Rectal smooth muscle tissue (tissue), 1 donor: Measurements from ENCODE around the gene PPP2R1A.
"Not testable (repeated sequence)": the region's sequence is repeated elsewhere in the genome, so short reads cannot be mapped to it uniquely, and the experiment has no call there.

ENCODE experiments used
- H3K27ac ChIP-seq: one replicate; pipeline ENCODE4 v1.7.0; 2013; ENCODE audit warnings: low read depth, low read length, inconsistent platforms
- H3K27me3 ChIP-seq: one replicate; pipeline ENCODE4 v1.7.0; 2013; ENCODE audit warnings: low read length; ENCODE audit not compliant: control insufficient read depth, insufficient read depth
- H3K36me3 ChIP-seq: one replicate; pipeline ENCODE4 v1.7.0; 2013; ENCODE audit warnings: low read length; ENCODE audit not compliant: control insufficient read depth, insufficient read depth
- H3K4me1 ChIP-seq: one replicate; pipeline ENCODE4 v1.7.0; 2013; ENCODE audit warnings: low read length; ENCODE audit not compliant: control insufficient read depth, insufficient read depth
- H3K4me3 ChIP-seq: one replicate; pipeline ENCODE4 v1.7.0; 2013; ENCODE audit warnings: low read length
- H3K9ac ChIP-seq: one replicate; pipeline ENCODE4 v1.7.0; 2013; ENCODE audit warnings: low read length

The PPP2R1A gene

GRCh38 chr19:52229524-52229923 is 39.7 kb downstream of the PPP2R1A start:
- Histone ChIP-seq H3K9ac (no peak overlapping the region), H3K27me3 (no peaks in the 10 kb centered on the region), H3K36me3 (peaks cover 27% of the 10 kb centered on the region), H3K27ac (no peak overlapping the region), H3K4me1 (no peaks in the 10 kb centered on the region), H3K4me3 (no peak overlapping the region)

GRCh38 chr19:52230685-52231084 is 40.8 kb downstream of the PPP2R1A start:
- Histone ChIP-seq H3K4me3 (no peak overlapping the region), H3K27ac (no peak overlapping the region), H3K9ac (no peak overlapping the region), H3K36me3 (peaks cover 23% of the 10 kb centered on the region), H3K4me1 (no peaks in the 10 kb centered on the region), H3K27me3 (no peaks in the 10 kb centered on the region)

GRCh38 chr19:52231154-52231910 is 41.5 kb downstream of the PPP2R1A start:
- Histone ChIP-seq H3K4me3 (no peak overlapping the region), H3K9ac (no peak overlapping the region), H3K27ac (no peak overlapping the region), H3K4me1 (no peaks in the 10 kb centered on the region), H3K36me3 (peaks cover 17% of the 10 kb centered on the region), H3K27me3 (no peaks in the 10 kb centered on the region)

GRCh38 chr19:52234406-52234805 is 44.6 kb downstream of the PPP2R1A start:
- Histone ChIP-seq H3K27ac (no peak overlapping the region), H3K36me3 (no peaks in the 10 kb centered on the region), H3K4me1 (no peaks in the 10 kb centered on the region), H3K9ac (no peak overlapping the region), H3K27me3 (no peaks in the 10 kb centered on the region), H3K4me3 (no peak overlapping the region)

- H3K4me3 ChIP-seq = no peak overlapping the region
- H3K9ac ChIP-seq = no peak overlapping the region
- H3K27me3 ChIP-seq = no peaks in the 10 kb centered on the region
- H3K4me1 ChIP-seq = no peaks in the 10 kb centered on the region
- no peaks in the 10 kb centered on the region for H3K36me3 ChIP-seq
- H3K27ac ChIP-seq = no peak overlapping the region
These were observed 47.3 kb downstream of the PPP2R1A start for GRCh38 chr19:52237197-52237596.

GRCh38 chr19:52237771-52238400 is 48.0 kb downstream of the PPP2R1A start:
- Histone ChIP-seq H3K4me1 (no peaks in the 10 kb centered on the region), H3K4me3 (no peak overlapping the region), H3K27ac (no peak overlapping the region), H3K9ac (no peak overlapping the region), H3K27me3 (no peaks in the 10 kb centered on the region), H3K36me3 (no peaks in the 10 kb centered on the region)

GRCh38 chr19:52244021-52244420 is 54.2 kb downstream of the PPP2R1A start:
- H3K4me3 ChIP-seq = no peak overlapping the region
- peaks cover 3% of the 10 kb centered on the region for H3K27me3 ChIP-seq
- no peak overlapping the region for H3K27ac ChIP-seq
- no peaks in the 10 kb centered on the region for H3K36me3 ChIP-seq
- no peak overlapping the region for H3K9ac ChIP-seq
- no peaks in the 10 kb centered on the region for H3K4me1 ChIP-seq

GRCh38 chr19:52248241-52248640 is 58.4 kb downstream of the PPP2R1A start:
- Histone ChIP-seq H3K36me3 (no peaks in the 10 kb centered on the region), H3K9ac (no peak overlapping the region), H3K27me3 (peaks cover 3% of the 10 kb centered on the region), H3K4me1 (no peaks in the 10 kb centered on the region), H3K4me3 (no peak overlapping the region), H3K27ac (no peak overlapping the region)

GRCh38 chr19:52258426-52258825 is 68.6 kb downstream of the PPP2R1A start:
- H3K27me3 ChIP-seq = no peaks in the 10 kb centered on the region
- no peaks in the 10 kb centered on the region for H3K4me1 ChIP-seq
- no peak overlapping the region for H3K9ac ChIP-seq
- H3K27ac ChIP-seq = no peak overlapping the region
- no peak overlapping the region for H3K4me3 ChIP-seq
- no peaks in the 10 kb centered on the region for H3K36me3 ChIP-seq

- not testable (repeated sequence) for H3K4me1 ChIP-seq, H3K36me3 ChIP-seq, H3K4me3 ChIP-seq, H3K27ac ChIP-seq, H3K9ac ChIP-seq, H3K27me3 ChIP-seq
These were observed 75.7 kb downstream of the PPP2R1A start for GRCh38 chr19:52265556-52265955.

GRCh38 chr19:52269338-52270261 is 79.7 kb downstream of the PPP2R1A start, which contains the start of gene ZNF766:
Gene ZNF766 (plus strand): TSS chr19:52269587. CDS start chr19:52269614, 27 bp downstream.
- Histone ChIP-seq H3K27ac (peak within 1 kb of the TSS; percentile 83), H3K27me3 (no peaks in the 10 kb centered on the region), H3K9ac (peak within 1 kb of the TSS; percentile 71), H3K4me1 (peaks cover 6% of the 10 kb centered on the region), H3K4me3 (peak within 1 kb of the TSS; percentile 71), H3K36me3 (peaks cover 10% of the 10 kb centered on the region)

GRCh38 chr19:52270266-52270885 is 80.5 kb downstream of the PPP2R1A start:
- H3K27ac ChIP-seq = peak overlapping the region; percentile 83
- H3K36me3 ChIP-seq = peaks cover 10% of the 10 kb centered on the region
- H3K4me3 ChIP-seq = peak overlapping the region; percentile 71
- H3K9ac ChIP-seq = peak overlapping the region; percentile 71
- peaks cover 6% of the 10 kb centered on the region for H3K4me1 ChIP-seq
- H3K27me3 ChIP-seq = no peaks in the 10 kb centered on the region
